GM12875 (cell line): ENCODE results near the gene TRIM14.

Experiments
- H3K4me3 ChIP-seq: one replicate; pipeline ENCODE4 v1.5.1; 2011; ENCODE audit warnings: low read depth, low read length, control low read depth
- CTCF ChIP-seq: IDR thresholded peaks from 2 replicates; pipeline ENCODE4 v1.5.1; 2011; ENCODE audit warnings: low read depth, mild to moderate bottlenecking, control low read depth, inconsistent platforms, low read length, moderate library complexity, borderline replicate concordance; ENCODE audit not compliant: insufficient read depth

The TRIM14 gene

GRCh38 chr9:98142925-98143481, 24.0 kb upstream of the TRIM14 start:
- H3K4me3 ChIP-seq: no peak overlapping the region
- TF ChIP-seq CTCF: no peak

GRCh38 chr9:98142182-98142907, 23.3 kb upstream of the TRIM14 start:
- H3K4me3 ChIP-seq: no peak overlapping the region
- no peak for TF ChIP-seq CTCF

GRCh38 chr9:98140503-98140902, 21.5 kb upstream of the TRIM14 start:
- no peak overlapping the region for H3K4me3 ChIP-seq
- TF ChIP-seq CTCF: no peak

GRCh38 chr9:98136489-98136888, 17.5 kb upstream of the TRIM14 start:
- H3K4me3 ChIP-seq: no peak overlapping the region
- no peak for TF ChIP-seq CTCF

- TF ChIP-seq CTCF: no peak
- no peak overlapping the region for H3K4me3 ChIP-seq
These were observed 16.9 kb upstream of the TRIM14 start for GRCh38 chr9:98135938-98136337.

- TF ChIP-seq CTCF: no peak
These were observed 16.5 kb upstream of the TRIM14 start for GRCh38 chr9:98135558-98135934.

More at GRCh38 chr9:98135558-98135934, 16.5 kb upstream of the TRIM14 start:
- H3K4me3 ChIP-seq: no peak overlapping the region
